Mesendoderm (in vitro differentiated cells): ENCODE results near the gene NPL.

Experiments
- DNase-seq: peaks from one replicate; pipeline ENCODE4 v3.0.0; 2013
- H2AK5ac ChIP-seq: 2 replicates; pipeline ENCODE4 v1.6.1; 2013; ENCODE audit warnings: low read length, inconsistent platforms
- H2BK120ac ChIP-seq: 2 replicates; pipeline ENCODE4 v1.6.1; 2013; ENCODE audit warnings: low read depth, mild to moderate bottlenecking, low read length, moderate library complexity, mixed read lengths
- H2BK15ac ChIP-seq: replicated peaks from 2 replicates; pipeline ENCODE4 v1.6.1; 2013; ENCODE audit warnings: low read depth, mild to moderate bottlenecking, moderate library complexity
- H2BK5ac ChIP-seq: 2 replicates; pipeline ENCODE4 v1.6.1; 2013; ENCODE audit warnings: low read length, inconsistent platforms
- H3K18ac ChIP-seq: 2 replicates; pipeline ENCODE4 v1.6.1; 2013; ENCODE audit warnings: mild to moderate bottlenecking, low read length, mixed read lengths
- H3K23ac ChIP-seq: one replicate; pipeline ENCODE4 v1.6.1; 2013; ENCODE audit warnings: low read length
- H3K27ac ChIP-seq: 2 replicates; pipeline ENCODE4 v1.5.1; 2013; ENCODE audit warnings: low read depth, mild to moderate bottlenecking, inconsistent platforms, low read length, moderate library complexity
- H3K27me3 ChIP-seq: 2 replicates; pipeline ENCODE4 v1.6.1; 2013; ENCODE audit warnings: low read length, control low read depth, mild to moderate bottlenecking, inconsistent platforms; ENCODE audit not compliant: insufficient read depth, poor library complexity
- H3K36me3 ChIP-seq: 2 replicates; pipeline ENCODE4 v1.6.1; 2013; ENCODE audit warnings: low read length, inconsistent platforms; ENCODE audit not compliant: control insufficient read depth, insufficient read depth
- H3K4ac ChIP-seq: one replicate; pipeline ENCODE4 v1.6.1; 2013; ENCODE audit warnings: low read depth, mild to moderate bottlenecking, low read length, moderate library complexity
- H3K4me1 ChIP-seq: 2 replicates; pipeline ENCODE4 v1.6.1; 2013; ENCODE audit warnings: low read depth, low read length, inconsistent platforms; ENCODE audit not compliant: control insufficient read depth
- H3K4me2 ChIP-seq: 2 replicates; pipeline ENCODE4 v1.6.1; 2013; ENCODE audit warnings: low read length
- H3K4me3 ChIP-seq: 2 replicates; pipeline ENCODE4 v1.5.1; 2013; ENCODE audit warnings: mild to moderate bottlenecking, low read length
- H3K56ac ChIP-seq: one replicate; pipeline ENCODE4 v1.6.1; 2013; ENCODE audit warnings: low read length
- H3K79me1 ChIP-seq: 2 replicates; pipeline ENCODE4 v1.6.1; 2013; ENCODE audit warnings: low read length, inconsistent platforms
- H3K79me2 ChIP-seq: 2 replicates; pipeline ENCODE4 v1.6.1; 2013; ENCODE audit warnings: mild to moderate bottlenecking, low read length; ENCODE audit not compliant: control insufficient read depth, insufficient read depth
- H3K9ac ChIP-seq: 2 replicates; pipeline ENCODE4 v1.6.1; 2013; ENCODE audit warnings: low read length, inconsistent platforms
- H4K5ac ChIP-seq: one replicate; pipeline ENCODE4 v1.6.1; 2013; ENCODE audit warnings: low read length
- H4K8ac ChIP-seq: one replicate; pipeline ENCODE4 v1.6.1; 2013; ENCODE audit warnings: low read depth, mild to moderate bottlenecking, control low read depth, low read length, moderate library complexity
- WGBS: extraction: QIAGEN DNeasy Blood & Tissue Kit; methylation state at CpG from one replicate; pipeline ENCODE4 v1.1.7; 2013; ENCODE audit warnings: low lambda C conversion rate, missing lambda C conversion rate; ENCODE audit not compliant: insufficient coverage; ENCODE audit errors: extremely low coverage; 5-methylcytosine and 5-hydroxymethylcytosine counted together

The NPL gene

GRCh38 chr1:182829285-182829932 is 39.8 kb downstream of the NPL start:
- Histone ChIP-seq H3K23ac (no peak overlapping the region), H3K18ac (no peak overlapping the region), H3K36me3 (no peaks in the 10 kb centered on the region), H3K4me3 (no peak overlapping the region), H3K79me2 (no peaks in the 10 kb centered on the region), H2BK120ac (no peak overlapping the region), H3K56ac (no peak overlapping the region), H3K79me1 (no peaks in the 10 kb centered on the region), H2BK5ac (no peak overlapping the region), H3K4ac (no peak overlapping the region), H2BK15ac (no peak overlapping the region), H3K9ac (no peak overlapping the region), H2AK5ac (no peak overlapping the region), H3K27me3 (no peaks in the 10 kb centered on the region), H3K4me2 (no peak overlapping the region), H4K8ac (no peak overlapping the region), H4K5ac (no peak overlapping the region), H3K27ac (no peak overlapping the region), H3K4me1 (no peaks in the 10 kb centered on the region)
- no peak for DNase-seq
- WGBS = no CpG with 5 or more reads among the region's 5 CpGs

- Histone ChIP-seq H3K36me3 (no peaks in the 10 kb centered on the region), H2BK15ac (no peak overlapping the region), H3K23ac (no peak overlapping the region), H3K4me3 (no peak overlapping the region), H4K8ac (no peak overlapping the region), H3K4me1 (no peaks in the 10 kb centered on the region), H3K27me3 (no peaks in the 10 kb centered on the region), H3K9ac (no peak overlapping the region), H2BK5ac (no peak overlapping the region), H3K4ac (no peak overlapping the region), H3K4me2 (no peak overlapping the region), H4K5ac (no peak overlapping the region), H3K79me2 (no peaks in the 10 kb centered on the region), H3K56ac (no peak overlapping the region), H3K18ac (no peak overlapping the region), H3K79me1 (no peaks in the 10 kb centered on the region), H2AK5ac (no peak overlapping the region), H2BK120ac (no peak overlapping the region), H3K27ac (no peak overlapping the region)
- DNase-seq = no peak
Measured at GRCh38 chr1:182833271-182833670, 43.7 kb downstream of the NPL start.

- Histone ChIP-seq H3K4ac (no peak overlapping the region), H3K36me3 (no peaks in the 10 kb centered on the region), H3K23ac (no peak overlapping the region), H3K27me3 (no peaks in the 10 kb centered on the region), H3K79me1 (no peaks in the 10 kb centered on the region), H3K56ac (no peak overlapping the region), H3K4me3 (no peak overlapping the region), H2BK120ac (no peak overlapping the region), H3K9ac (no peak overlapping the region), H2BK5ac (no peak overlapping the region), H3K4me1 (no peaks in the 10 kb centered on the region), H4K5ac (no peak overlapping the region), H3K4me2 (no peak overlapping the region), H3K79me2 (peaks cover 2% of the 10 kb centered on the region), H3K18ac (no peak overlapping the region), H4K8ac (no peak overlapping the region), H2AK5ac (no peak overlapping the region), H3K27ac (no peak overlapping the region), H2BK15ac (no peak overlapping the region)
- DNase-seq = no peak
- WGBS = no CpG with 5 or more reads among the region's 2 CpGs
Measured at GRCh38 chr1:182834326-182834725, 44.8 kb downstream of the NPL start.

GRCh38 chr1:182835806-182836205 is 46.2 kb downstream of the NPL start:
- Histone ChIP-seq H3K27ac (no peak overlapping the region), H2BK5ac (no peak overlapping the region), H4K8ac (no peak overlapping the region), H3K4me1 (no peaks in the 10 kb centered on the region), H3K56ac (no peak overlapping the region), H2BK15ac (no peak overlapping the region), H3K18ac (no peak overlapping the region), H3K23ac (no peak overlapping the region), H4K5ac (no peak overlapping the region), H3K9ac (no peak overlapping the region), H2BK120ac (no peak overlapping the region), H3K4me2 (no peak overlapping the region), H3K79me2 (peaks cover 16% of the 10 kb centered on the region), H3K36me3 (no peaks in the 10 kb centered on the region), H3K4me3 (no peak overlapping the region), H2AK5ac (no peak overlapping the region), H3K27me3 (no peaks in the 10 kb centered on the region), H3K79me1 (no peaks in the 10 kb centered on the region), H3K4ac (no peak overlapping the region)
- DNase-seq = peak; percentile 28
- WGBS = no CpG with 5 or more reads among the region's 10 CpGs

GRCh38 chr1:182839209-182840066 is 49.9 kb downstream of the NPL start, which contains the start of gene DHX9:
Gene DHX9, plus strand, starts transcription at chr1:182839347. Its CDS starts 3,220 bp downstream, at chr1:182842567.
- Histone ChIP-seq H2BK120ac (peak within 1 kb of the TSS; percentile 6), H3K9ac (peak within 1 kb of the TSS; percentile 98), H3K4ac (peak within 1 kb of the TSS; percentile 98), H4K5ac (no peak within 1 kb of the TSS), H3K79me1 (no peaks in the 10 kb centered on the region), H2BK5ac (peak within 1 kb of the TSS; percentile 80), H3K27me3 (no peaks in the 10 kb centered on the region), H3K4me2 (peak within 1 kb of the TSS; percentile 94), H3K56ac (peak within 1 kb of the TSS; percentile 97), H3K4me3 (peak within 1 kb of the TSS; percentile 98), H3K27ac (peak within 1 kb of the TSS; percentile 96), H3K36me3 (peaks cover 2% of the 10 kb centered on the region), H2BK15ac (no peak within 1 kb of the TSS), H3K18ac (peak within 1 kb of the TSS; percentile 88), H3K4me1 (no peaks in the 10 kb centered on the region), H3K79me2 (peaks cover 47% of the 10 kb centered on the region), H4K8ac (peak within 1 kb of the TSS; percentile 60), H2AK5ac (peak within 1 kb of the TSS; percentile 79), H3K23ac (peak within 1 kb of the TSS; percentile 75)
- WGBS = no CpG with 5 or more reads among the region's 92 CpGs
- DNase-seq = peak; percentile 94
